ENCODE measurements around the gene OR51G1.

GRCh38 chr11:4881860-4882500 lies 42.2 kb downstream of the OR51G1 start, which contains the start of gene OR51T1:
- TF ChIP-seq CTCF (IDR thresholded peaks at IDR 0.05) (no peak), POLR2A (IDR thresholded peaks at IDR 0.05) (no peak)

All from testis (tissue), 2 donors.